NCI-H1417 treated with DMSO at 0.1 percent for 48 hours (cell line): ENCODE data around the gene RPL32.
"Not testable (repeated sequence)": the region's sequence is repeated elsewhere in the genome, so short reads cannot be mapped to it uniquely, and the experiment has no call there.

Experiments
- DNase-seq: peaks from one replicate; lab custom pipeline; 2025; lab: John Stamatoyannopoulos, UW

The RPL32 gene

DNA sequence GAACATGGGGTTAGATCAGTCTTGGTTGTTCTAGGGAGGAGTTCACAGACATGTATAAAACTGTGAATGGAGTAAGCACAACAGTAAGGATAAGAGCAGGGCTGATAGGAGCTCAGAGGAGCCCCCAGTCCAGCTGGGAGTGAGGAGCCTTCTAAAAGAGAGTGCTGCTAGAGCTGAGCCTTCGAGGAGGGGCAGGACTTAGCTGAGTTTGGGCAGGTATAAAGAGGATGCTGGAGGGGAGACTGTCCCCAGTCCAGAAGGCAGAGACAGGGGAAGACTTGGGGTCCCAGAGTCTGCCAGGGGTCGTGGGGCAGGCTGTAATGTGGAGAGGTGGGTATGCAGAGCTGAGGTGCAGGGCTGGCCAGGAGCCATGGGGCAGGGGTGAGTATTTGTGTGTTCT, 32.8 kb downstream of the RPL32 start:
- DNase-seq = no peak

DNA sequence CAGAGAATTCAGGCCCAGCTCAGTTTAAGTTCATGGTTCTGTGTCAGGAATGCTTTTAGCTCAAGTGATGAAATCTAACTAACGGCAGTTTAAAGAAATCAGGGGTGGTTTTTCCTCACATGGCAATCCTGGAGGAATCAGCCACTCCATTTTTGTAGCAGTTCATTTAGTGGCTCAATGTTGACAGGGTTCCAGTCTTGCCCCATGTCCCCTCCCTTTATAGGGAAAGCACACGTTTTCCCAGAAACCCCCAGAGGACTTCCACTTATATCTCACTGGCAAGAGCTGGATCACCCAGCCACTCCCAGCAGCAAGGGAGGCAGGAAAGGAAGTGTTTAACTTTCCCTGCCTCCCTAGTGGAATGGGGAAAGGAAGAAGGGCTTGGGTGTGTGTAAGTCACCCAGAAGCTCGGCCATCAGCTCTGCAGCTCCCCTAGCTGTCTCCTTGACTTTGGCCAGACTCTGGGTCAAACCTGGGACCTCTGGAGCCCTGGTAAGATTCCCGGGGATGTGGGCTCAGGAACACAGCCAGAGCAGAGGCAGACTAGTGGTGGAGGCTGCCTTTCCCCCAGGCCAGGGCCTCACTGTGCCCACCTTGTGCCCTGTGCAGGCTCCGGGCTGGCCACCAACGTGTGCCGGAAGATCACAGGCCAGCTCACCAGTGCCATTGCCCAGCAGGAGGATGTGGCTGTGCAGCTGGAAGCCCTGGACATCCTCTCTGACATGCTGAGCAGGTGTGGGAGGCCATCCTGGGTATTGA, 33.6 kb downstream of the RPL32 start:
- no peak for DNase-seq

DNA sequence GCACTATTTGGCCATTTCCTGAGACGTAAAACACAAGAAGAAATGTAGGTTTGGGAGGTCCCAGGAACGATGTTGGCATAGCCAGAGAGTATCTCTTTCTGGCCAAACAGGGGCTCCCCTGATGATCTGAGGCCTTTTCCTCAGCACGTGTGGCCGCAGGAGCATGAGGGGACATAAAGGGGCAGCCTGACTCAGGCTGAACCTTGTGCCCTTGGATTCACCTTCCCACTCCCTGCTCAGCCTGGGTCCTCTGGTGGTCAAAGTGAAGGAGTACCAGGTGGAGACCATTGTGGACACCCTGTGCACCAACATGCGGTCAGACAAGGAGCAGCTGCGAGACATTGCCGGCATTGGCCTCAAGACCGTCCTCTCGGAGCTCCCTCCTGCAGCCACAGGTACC, 34.3 kb downstream of the RPL32 start:
- no peak for DNase-seq

DNA sequence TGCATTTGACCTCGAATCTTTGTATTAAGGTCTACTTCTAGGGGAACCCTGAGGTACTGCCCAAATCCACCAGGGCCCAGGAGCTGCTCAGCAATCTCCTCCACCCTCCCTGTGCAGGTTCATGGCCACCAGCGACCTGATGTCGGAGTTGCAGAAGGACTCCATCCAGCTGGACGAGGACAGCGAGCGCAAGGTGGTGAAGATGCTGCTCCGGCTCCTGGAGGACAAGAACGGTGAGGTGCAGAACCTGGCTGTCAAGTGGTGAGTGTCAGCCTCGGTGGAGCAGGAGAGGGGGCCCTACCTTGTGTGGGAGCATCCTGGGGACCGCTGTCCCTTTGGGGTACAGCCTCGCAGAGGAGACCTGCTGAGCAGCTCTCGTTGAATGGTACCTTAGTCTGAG, 38.0 kb downstream of the RPL32 start:
- DNase-seq = no peak

DNA sequence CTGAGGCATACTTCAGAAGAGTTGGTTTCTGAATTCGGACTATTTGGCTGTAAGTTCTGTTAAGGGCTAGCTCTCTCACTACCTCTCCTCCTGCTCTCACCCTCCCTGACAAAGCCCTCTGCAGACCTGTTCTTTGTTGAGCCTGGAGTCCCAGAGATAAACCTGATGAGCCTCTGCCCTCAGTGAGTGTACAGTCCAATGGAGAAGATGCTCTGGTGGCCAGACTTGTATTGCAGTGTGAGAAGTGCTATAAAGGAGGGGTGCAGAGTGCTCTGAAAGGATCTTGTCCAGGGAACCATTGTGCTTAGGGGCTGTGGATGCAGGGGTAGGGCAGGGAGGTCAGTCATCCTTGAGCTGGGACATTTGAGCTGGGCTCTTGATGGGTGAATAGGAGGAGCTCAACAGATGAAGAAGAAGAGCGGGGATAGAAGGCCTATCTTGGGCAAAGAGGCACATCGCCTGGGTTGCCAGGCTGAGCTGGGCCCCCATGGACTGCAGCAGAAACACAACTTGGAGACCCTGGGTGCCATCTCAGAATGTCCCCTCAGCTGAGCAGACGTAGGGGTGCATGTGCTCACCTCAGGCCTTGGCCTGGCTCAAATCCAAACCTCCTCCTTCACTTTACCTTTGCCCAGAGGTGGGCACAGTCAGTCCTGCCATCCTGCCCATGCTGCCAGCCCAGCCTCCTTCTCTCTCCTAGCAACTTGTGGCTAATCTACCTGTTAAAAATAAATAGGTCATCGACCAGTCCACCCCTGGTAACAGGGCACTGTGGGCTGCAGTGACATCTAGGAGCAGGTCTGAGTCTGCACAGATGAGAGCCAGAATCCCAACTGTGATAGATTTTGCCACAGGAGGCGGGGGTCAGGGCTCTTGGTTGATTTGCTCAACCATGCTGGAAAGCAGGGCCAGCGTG, 41.6 kb downstream of the RPL32 start:
- DNase-seq = no peak

DNA sequence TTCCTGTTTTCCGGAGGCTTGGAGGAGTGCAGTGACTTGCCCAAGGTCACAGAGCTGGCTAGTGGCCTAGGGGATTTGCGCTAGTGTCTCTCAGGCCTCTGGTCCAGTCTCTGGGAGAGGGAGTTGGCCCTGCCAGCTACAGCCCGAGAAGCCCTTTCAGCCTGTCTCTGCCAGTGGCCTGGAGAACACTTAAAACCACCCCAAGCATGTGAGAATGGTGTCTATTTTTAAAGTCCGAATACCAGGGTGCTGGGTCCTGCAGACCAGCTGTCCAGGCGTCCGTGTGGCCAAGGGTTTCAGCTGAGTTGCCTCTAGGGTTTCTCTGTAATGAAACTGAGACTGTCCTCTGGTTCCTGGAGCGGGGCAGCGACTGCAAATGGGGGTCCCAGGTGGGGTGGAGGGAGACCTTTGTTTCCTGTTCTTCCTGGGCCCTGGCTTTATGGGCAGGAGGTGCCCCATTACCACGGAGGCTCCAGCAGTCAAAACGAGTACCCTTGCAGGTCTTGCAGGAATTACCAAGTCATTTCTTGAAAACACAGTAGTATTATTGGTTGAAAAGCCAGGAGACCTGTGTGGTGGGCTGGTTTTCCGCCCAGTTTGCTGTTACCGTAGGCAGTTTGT, 42.7 kb downstream of the RPL32 start:
- DNase-seq = no peak

DNA sequence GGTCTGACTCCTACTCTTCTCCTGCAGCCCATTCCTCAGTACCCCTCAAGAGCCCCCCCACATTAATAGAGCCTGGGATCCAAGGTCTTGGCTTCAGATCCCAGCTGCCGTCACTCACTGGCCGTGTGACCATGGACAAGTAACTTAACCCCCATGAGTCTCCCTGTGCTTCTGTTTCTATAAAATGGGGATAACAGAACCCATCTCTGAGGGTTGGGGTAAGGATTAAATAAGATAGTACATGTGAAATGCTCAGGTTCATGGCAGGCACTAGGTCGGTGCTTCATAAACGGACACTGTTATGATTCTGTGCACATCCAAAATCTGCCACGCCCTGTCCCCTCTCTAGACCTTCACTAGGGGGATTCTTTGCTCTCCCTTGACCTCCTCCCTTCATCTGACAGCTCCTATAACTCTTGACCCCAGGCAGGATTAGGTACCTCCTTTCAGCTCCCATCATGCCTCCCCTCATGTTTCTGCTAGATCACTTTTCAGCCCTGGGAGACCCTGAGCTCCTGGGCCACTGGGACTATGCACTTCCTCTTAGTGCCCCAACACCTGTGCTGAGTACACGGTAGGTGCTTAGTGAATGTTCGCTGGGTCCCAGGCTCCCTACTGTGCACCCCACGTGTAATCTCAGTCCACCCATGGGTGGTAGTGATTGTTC, 43.3 kb downstream of the RPL32 start:
- no peak for DNase-seq

DNA sequence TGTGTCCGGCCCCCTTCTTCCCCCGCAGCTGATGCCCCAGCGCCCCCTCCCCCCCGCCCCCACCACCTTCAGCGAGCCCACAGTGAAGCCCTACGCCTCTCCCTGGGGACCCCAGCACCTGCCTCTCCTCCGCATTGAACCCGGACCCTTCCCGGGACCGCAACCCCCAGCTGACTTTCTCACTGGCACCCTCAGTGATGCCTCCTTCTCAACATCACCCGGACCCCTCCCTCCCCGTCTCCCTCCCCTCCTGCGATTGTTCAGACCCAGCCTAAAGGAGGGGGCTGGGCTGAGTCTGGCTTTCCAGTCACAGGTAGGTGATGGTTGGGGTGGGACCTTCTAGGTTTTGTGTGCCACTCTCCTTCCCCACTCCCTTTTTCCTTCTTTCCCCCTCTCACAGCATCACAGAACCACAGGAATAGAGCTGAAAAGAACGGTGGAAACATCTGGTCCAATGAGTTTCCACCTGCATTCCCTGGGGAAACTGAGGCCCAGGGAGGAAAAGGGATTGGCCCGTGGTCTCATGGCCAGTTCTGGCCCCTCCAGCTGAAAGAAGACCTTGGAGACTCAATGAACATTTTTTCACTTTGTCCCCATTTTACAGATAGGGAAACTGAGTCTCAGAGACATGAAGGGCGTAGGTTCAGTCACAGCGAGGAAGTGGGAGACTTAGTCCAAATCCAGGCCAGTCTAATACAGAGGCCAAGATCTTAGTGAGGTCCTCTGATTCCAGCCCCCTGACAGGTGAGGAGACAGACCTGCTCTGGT, 44.1 kb downstream of the RPL32 start:
- DNase-seq = no peak

DNA sequence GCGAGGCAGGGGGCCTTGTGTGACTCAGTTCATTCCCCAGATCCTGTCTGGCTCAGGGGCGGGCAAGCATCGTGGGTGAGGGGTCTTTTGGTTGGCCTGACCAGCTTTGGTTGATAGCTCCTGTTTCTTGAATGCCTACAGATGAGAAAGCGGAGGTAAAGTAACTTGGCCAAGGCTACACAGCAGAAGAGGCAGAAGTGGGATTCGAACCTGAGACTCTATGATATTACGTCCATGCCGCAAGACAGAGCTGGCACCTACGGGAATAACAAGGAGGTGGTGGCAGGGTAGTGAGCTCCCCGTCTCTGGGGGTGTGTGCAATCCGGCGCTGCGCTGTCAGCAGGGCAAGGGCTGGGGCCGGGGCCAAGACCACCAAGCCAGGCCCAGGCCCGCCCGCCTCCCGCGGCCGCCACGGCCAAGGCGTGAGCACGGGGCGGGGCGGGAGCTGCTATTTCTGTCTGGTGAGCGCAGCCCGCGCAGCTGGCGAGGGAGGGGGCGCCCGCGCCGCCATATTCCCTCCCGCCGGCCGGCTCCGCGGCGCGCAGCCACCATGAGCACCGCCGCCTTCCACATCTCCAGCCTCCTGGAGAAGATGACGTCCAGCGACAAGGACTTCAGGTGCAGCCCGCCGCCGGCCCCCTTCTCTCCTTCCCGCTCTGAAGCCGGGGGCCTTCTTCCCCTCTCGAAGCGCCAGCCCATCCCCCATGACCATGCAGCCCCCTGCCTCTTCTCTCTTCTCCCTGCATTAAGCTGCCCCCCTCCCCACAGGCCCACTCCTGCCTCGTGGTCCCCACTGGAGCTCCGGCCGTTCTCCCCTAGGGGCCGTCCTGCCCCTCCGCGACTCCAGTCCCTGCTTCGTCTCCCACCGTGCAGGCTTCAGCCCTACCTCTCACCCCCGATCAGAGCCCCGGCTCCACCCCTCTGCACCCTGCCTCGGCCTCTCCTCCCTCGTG, 44.9 kb downstream of the RPL32 start, which contains the start of gene CAND2:
CAND2 (plus strand) TSS at position 510 of the 953 bp plus-strand sequence; CDS start at position 551, 41 bp downstream.
- DNase-seq = no peak

DNA sequence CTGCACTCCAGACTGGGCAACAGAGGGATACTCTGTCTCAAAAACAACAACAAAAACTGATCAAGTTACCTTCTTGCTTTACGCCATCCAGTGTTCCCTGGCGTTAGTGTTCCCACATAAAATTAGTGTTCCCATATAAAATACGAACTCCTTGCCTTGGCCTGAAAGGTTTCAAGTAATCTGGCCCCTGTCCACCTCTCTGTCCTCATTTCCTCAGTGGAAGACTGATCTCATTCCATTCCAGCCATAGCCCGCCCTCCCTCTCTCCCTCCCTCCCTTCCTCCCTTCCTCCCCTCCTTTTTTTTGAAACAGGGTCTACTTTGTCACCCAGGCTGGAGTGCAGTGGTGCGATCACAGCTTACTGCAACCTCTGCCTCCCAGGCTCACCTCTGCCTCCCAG, 47.7 kb downstream of the RPL32 start:
- DNase-seq = no peak

DNA sequence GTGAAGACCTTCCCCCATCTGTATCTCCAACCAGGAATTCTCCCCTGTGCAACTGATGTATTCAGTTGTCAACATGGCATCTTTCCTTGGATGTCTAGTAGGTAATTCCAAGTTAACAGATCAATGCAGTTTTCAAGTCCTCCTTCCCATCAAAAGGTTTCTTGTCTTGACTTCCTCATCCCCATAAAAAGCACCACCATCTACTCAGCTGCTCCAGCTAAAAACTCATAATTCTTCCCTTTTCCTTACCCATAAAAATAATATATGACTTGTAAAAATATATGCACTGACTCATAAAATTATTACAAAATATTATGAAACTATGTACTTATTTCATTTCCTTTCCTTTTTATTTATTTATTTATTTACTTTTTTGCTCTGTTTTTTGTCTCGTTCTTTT, 49.9 kb downstream of the RPL32 start:
- DNase-seq = no peak

DNA sequence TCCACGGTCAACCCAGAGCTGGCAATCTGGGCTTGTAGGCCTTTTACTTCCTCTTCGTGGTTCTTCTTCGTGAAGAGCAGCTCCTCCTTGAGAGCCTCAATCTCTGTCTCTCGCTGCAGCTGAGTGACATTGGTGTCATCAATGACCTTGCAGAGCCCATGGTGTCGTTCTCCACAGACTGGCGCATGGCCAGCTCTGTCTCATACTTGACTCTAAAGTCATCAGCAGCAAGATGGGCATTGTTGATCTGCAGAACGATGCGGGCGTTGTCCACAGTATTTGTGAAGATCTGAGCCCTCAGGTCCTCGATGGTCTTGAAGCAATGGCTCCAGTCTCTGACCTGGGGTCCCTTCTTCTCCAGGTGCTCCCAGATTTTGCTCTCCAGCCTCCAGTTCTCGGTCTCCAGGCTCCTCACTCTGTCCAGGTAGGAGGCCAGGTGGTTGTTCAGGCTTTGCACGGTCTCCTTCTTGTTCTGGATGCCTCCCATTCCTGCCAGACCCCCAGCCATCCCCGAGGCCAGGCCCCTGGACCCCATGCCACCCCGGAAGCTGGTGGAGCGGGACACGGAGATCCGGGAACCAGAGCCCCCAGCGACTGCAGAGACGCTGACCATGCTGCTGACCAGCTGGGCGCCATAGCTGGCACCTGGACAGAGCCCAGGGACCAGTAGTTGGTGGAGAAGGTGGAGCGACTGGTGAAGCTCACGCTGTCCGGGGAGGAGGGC, 53.2 kb downstream of the RPL32 start:
- DNase-seq = not testable (repeated sequence)

DNA sequence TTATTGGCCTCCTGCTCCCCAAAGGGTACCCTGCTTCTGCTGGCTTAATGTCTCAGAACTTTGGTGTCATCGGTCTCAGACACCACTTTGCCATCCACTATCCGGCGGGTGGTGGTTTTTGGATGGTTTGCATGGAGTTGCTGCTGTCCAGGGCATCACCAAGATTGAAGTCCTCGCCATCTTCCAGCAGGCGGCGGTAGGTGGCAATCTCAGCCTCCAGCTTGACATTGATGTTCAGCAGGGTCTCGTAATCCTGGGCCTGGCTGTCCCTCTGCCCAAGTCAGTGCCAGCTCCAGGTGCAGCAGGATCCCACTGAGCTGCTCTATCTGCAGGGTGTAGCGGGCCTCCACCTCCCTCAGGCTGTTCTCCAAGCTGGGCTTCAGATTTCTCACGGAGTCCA, 54.0 kb downstream of the RPL32 start:
- DNase-seq = not testable (repeated sequence)

DNA sequence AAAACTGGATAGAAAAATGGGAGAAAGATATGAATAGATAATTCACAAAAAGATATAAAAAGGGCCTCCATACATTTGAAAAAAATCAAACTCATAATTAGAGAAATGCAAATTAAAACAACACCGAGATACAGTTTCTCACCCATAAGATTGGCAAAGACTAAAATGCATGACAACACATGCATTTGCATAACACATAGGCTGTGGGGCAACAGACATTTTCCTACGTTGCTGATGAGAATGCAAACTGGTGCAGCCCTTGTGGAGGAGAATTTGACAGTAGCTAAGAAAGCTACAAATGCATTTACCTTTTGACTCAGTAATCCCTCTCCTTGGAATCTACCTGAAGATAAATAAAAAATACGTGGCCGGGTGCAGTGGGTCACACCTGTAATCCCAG, 56.3 kb downstream of the RPL32 start:
- DNase-seq = no peak
